OCI-LY1 (cell line): ENCODE results near the gene ELMO1.

Experiments
- H2AFZ ChIP-seq: fragments of 200-600 bp; sonication (generic), shearing (Covaris generic); 2 replicates; pipeline ENCODE4 v1.6.0; 2014; ENCODE audit warnings: antibody characterized with exemption, mild to moderate bottlenecking, low read length
- H3F3A ChIP-seq: fragments of 200-600 bp; sonication (generic), shearing (Covaris generic); 2 replicates; pipeline ENCODE4 v1.6.0; 2014; ENCODE audit warnings: mild to moderate bottlenecking, antibody characterized with exemption, low read length, moderate library complexity; ENCODE audit not compliant: insufficient read depth
- H3K27ac ChIP-seq: fragments of 200-600 bp; sonication (generic); 2 replicates; pipeline ENCODE4 v1.5.1; 2014; ENCODE audit warnings: low read length, mixed run types, mild to moderate bottlenecking, low read depth; ENCODE audit not compliant: poor library complexity, severe bottlenecking
- H3K27me3 ChIP-seq: fragments of 200-600 bp; sonication (generic); 2 replicates; pipeline ENCODE4 v1.6.0; 2014; ENCODE audit warnings: antibody characterized with exemption, mild to moderate bottlenecking, low read length, moderate library complexity; ENCODE audit not compliant: insufficient read depth
- H3K36me3 ChIP-seq: fragments of 200-600 bp; sonication (generic); 2 replicates; pipeline ENCODE4 v1.6.1; 2014; ENCODE audit warnings: mild to moderate bottlenecking, antibody characterized with exemption, low read length, moderate library complexity, mixed read lengths; ENCODE audit not compliant: insufficient read depth
- H3K4me1 ChIP-seq: fragments of 200-600 bp; sonication (generic); 2 replicates; pipeline ENCODE4 v1.5.1; 2014; ENCODE audit warnings: mild to moderate bottlenecking, low read length, moderate library complexity; ENCODE audit not compliant: insufficient read depth, severe bottlenecking
- H3K4me2 ChIP-seq: fragments of 200-600 bp; sonication (generic), shearing (Covaris generic); 2 replicates; pipeline ENCODE4 v1.6.1; 2014; ENCODE audit warnings: low read length
- H3K4me3 ChIP-seq: fragments of 200-600 bp; sonication (generic); 2 replicates; pipeline ENCODE4 v1.5.1; 2014; ENCODE audit warnings: low read length, low read depth, mild to moderate bottlenecking, mixed read lengths; ENCODE audit not compliant: poor library complexity, severe bottlenecking
- H3K79me2 ChIP-seq: fragments of 200-600 bp; shearing (Covaris generic); 2 replicates; pipeline ENCODE4 v1.6.1; 2016; ENCODE audit warnings: mixed run types, low read length, mixed read lengths; ENCODE audit not compliant: insufficient read depth
- H3K9ac ChIP-seq: fragments of 200-600 bp; sonication (generic), shearing (Covaris generic); 2 replicates; pipeline ENCODE4 v1.6.1; 2014; ENCODE audit warnings: mild to moderate bottlenecking, low read length, mixed read lengths
- H3K9me2 ChIP-seq: fragments of 200-600 bp; sonication (generic), shearing (Covaris generic); 2 replicates; pipeline ENCODE4 v1.6.1; 2014; ENCODE audit warnings: low read depth, mild to moderate bottlenecking, low read length, mixed read lengths
- H3K9me3 ChIP-seq: fragments of 200-600 bp; shearing (Covaris generic); 2 replicates; pipeline ENCODE4 v1.6.1; 2014; ENCODE audit warnings: low read length, mixed read lengths
- H4K20me1 ChIP-seq: fragments of 200-600 bp; sonication (generic), shearing (Covaris generic); 2 replicates; pipeline ENCODE4 v1.6.0; 2016; ENCODE audit warnings: mild to moderate bottlenecking, low read length; ENCODE audit not compliant: insufficient read depth
- EZH2 ChIP-seq: fragments of 200-600 bp; sonication (generic), shearing (Covaris generic); IDR thresholded peaks from 2 replicates; pipeline ENCODE4 v1.8.0; 2017; ENCODE audit warnings: borderline replicate concordance, mixed run types, mild to moderate bottlenecking, antibody characterized with exemption, low read length, moderate library complexity, mixed read lengths
- TF ChIP-seq, protein P1 (sequence below): fragments of 200-600 bp; sonication (generic), shearing (Covaris generic); IDR thresholded peaks from 2 replicates; pipeline ENCODE4 v1.5.1; 2017; ENCODE audit warnings: mild to moderate bottlenecking, antibody characterized with exemption, low read length, moderate library complexity, mixed read lengths

The ELMO1 gene

DNA sequence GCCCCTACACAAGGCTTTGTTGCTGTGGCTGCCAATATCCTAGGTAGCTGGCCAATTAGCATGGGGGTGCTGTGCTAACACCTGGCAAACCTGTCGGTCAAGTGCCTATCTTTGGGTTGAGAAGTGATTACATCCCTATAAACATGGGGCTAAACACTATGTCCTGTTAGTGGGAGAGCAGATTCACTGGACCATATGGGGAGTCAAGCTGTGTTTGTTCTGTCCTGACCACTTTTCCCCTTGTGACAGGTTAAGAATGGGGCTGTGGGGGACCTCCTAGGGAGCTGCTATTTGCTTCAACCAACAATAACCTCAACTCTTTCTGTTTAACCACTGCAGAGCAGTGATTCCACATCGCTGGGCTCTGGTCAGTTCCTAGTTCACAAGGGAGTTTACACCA, 572.9 kb downstream of the ELMO1 start:
- no peaks in the 10 kb centered on the region for H3K9me2 ChIP-seq
- no peak overlapping the region for H3K4me3 ChIP-seq
- no peaks in the 10 kb centered on the region for H3K9me3 ChIP-seq
- H3K4me2 ChIP-seq, result no peak overlapping the region
- no peaks in the 10 kb centered on the region for H3K79me2 ChIP-seq
- H4K20me1 ChIP-seq, result no peaks in the 10 kb centered on the region
- H3K9ac ChIP-seq, result no peak overlapping the region
- no peak overlapping the region for H2AFZ ChIP-seq
- H3K36me3 ChIP-seq, result peaks cover 91% of the 10 kb centered on the region
- H3K27ac ChIP-seq, result no peak overlapping the region
- H3K4me1 ChIP-seq, result no peaks in the 10 kb centered on the region
- H3F3A ChIP-seq, result no peaks in the 10 kb centered on the region
- TF ChIP-seq EZH2, result no peak
- TF ChIP-seq, protein P1, sequence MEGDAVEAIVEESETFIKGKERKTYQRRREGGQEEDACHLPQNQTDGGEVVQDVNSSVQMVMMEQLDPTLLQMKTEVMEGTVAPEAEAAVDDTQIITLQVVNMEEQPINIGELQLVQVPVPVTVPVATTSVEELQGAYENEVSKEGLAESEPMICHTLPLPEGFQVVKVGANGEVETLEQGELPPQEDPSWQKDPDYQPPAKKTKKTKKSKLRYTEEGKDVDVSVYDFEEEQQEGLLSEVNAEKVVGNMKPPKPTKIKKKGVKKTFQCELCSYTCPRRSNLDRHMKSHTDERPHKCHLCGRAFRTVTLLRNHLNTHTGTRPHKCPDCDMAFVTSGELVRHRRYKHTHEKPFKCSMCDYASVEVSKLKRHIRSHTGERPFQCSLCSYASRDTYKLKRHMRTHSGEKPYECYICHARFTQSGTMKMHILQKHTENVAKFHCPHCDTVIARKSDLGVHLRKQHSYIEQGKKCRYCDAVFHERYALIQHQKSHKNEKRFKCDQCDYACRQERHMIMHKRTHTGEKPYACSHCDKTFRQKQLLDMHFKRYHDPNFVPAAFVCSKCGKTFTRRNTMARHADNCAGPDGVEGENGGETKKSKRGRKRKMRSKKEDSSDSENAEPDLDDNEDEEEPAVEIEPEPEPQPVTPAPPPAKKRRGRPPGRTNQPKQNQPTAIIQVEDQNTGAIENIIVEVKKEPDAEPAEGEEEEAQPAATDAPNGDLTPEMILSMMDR, result no peak
- no peaks in the 10 kb centered on the region for H3K27me3 ChIP-seq

DNA sequence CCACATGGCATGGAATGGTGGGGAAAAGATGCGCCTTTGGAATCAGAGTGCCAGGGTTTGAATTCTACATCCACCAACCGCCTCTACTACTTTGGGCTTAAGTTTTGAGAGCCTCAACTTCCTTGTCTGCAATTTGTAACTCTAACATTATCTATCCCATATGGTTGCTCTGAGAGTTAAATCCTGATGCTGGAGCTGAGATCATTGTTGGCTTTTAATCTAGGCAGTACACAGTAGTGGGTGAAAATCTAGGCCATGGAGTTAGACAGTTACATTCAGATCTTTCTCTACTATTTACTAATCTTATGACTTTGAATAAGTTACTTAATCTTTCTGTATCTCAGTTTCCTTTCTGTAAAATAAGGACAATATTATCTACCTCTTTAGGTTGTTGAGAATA, 574.6 kb downstream of the ELMO1 start:
- TF ChIP-seq, protein P1, result no peak
- TF ChIP-seq EZH2, result no peak
- no peaks in the 10 kb centered on the region for H3K4me1 ChIP-seq
- H3K4me3 ChIP-seq, result no peak overlapping the region
- H3K4me2 ChIP-seq, result no peak overlapping the region
- no peaks in the 10 kb centered on the region for H3K9me2 ChIP-seq
- no peaks in the 10 kb centered on the region for H3K79me2 ChIP-seq
- no peak overlapping the region for H2AFZ ChIP-seq
- no peaks in the 10 kb centered on the region for H3F3A ChIP-seq
- H3K27me3 ChIP-seq, result no peaks in the 10 kb centered on the region
- no peaks in the 10 kb centered on the region for H4K20me1 ChIP-seq
- H3K27ac ChIP-seq, result no peak overlapping the region
- H3K9ac ChIP-seq, result no peak overlapping the region
- H3K9me3 ChIP-seq, result no peaks in the 10 kb centered on the region
- H3K36me3 ChIP-seq, result peaks cover 96% of the 10 kb centered on the region

DNA sequence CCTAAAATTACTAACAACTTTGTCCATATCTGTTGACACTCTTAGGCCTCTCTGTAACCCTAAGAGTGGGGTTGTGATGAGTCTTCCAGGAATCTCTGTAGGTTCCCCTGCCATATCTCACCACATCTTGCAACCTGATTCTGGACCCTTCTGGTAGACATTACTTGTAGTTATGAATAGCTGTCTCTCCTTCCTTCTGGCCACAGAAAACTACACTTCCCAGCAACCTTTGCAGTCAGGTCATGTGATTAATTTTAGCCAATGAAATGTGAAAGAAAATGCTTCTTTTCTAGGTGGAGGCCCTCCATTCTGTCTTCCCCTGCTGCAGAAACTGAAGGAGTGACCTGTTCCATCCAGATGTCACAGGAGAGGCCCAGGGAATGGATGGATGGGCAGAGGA, 576.8 kb downstream of the ELMO1 start:
- no peaks in the 10 kb centered on the region for H3K4me1 ChIP-seq
- H3K9ac ChIP-seq, result no peak overlapping the region
- H4K20me1 ChIP-seq, result no peaks in the 10 kb centered on the region
- no peak overlapping the region for H3K4me3 ChIP-seq
- H3K36me3 ChIP-seq, result peaks cover 97% of the 10 kb centered on the region
- no peak overlapping the region for H3K4me2 ChIP-seq
- no peak for TF ChIP-seq EZH2
- TF ChIP-seq, protein P1, result no peak
- no peaks in the 10 kb centered on the region for H3K79me2 ChIP-seq
- no peak overlapping the region for H2AFZ ChIP-seq
- H3K27me3 ChIP-seq, result no peaks in the 10 kb centered on the region
- no peaks in the 10 kb centered on the region for H3F3A ChIP-seq
- no peak overlapping the region for H3K27ac ChIP-seq
- H3K9me3 ChIP-seq, result no peaks in the 10 kb centered on the region
- no peaks in the 10 kb centered on the region for H3K9me2 ChIP-seq
